ENCODE data around the gene AFAP1L2. TPM values are rescaled to one million over a fixed set of nuclear protein-coding genes. Genes with fewer than 3 reads are reported as not detected.

AFAP1L2 gene
- total RNA-seq, 2 donors from 2014 or later = 16.1 to 34.1 TPM

- peak overlapping the region; percentile 68 to 78 for H3K27ac ChIP-seq
- WGBS = 17% methylated on average over 6 of the region's 6 CpGs
- peaks cover 9% of the 10 kb centered on the region for H3K4me1 ChIP-seq (replicated peaks)
- H3K9me3 ChIP-seq = no peaks in the 10 kb centered on the region
- peak; percentile 61 for DNase-seq (ENCODE audit: low spot score)
- H3K4me3 ChIP-seq = no peak overlapping the region
- TF ChIP-seq POLR2A (IDR thresholded peaks at IDR 0.05) (no peak), CTCF (IDR thresholded peaks at IDR 0.05) (no peak), POLR2AphosphoS5 (IDR thresholded peaks at IDR 0.05) (peak; percentile 57)
- no peaks in the 10 kb centered on the region for H3K27me3 ChIP-seq (replicated peaks; ENCODE audit: insufficient read depth)
- no peaks in the 10 kb centered on the region for H3K36me3 ChIP-seq
- intact Hi-C loops (cut with DNase I) = no loop called here
Observed at GRCh38 chr10:114367351-114368056, 36.8 kb downstream of the AFAP1L2 start.

- no peak overlapping the region for H3K27ac ChIP-seq
- DNase-seq (ENCODE audit: low spot score) = no peak
- no peaks in the 10 kb centered on the region for H3K9me3 ChIP-seq
- no peaks in the 10 kb centered on the region for H3K36me3 ChIP-seq
- no peaks in the 10 kb centered on the region for H3K27me3 ChIP-seq (replicated peaks; ENCODE audit: insufficient read depth)
- peaks cover 9% of the 10 kb centered on the region for H3K4me1 ChIP-seq (replicated peaks)
- H3K4me3 ChIP-seq = no peak overlapping the region
- TF ChIP-seq CTCF (IDR thresholded peaks at IDR 0.05) = no peak
- no peak for TF ChIP-seq POLR2A (IDR thresholded peaks at IDR 0.05)
- TF ChIP-seq POLR2AphosphoS5 (IDR thresholded peaks at IDR 0.05) = no peak
- intact Hi-C loops (cut with DNase I) = no loop called here
- 96% methylated on average over 4 of the region's 4 CpGs for WGBS
Observed at GRCh38 chr10:114364726-114365125, 39.6 kb downstream of the AFAP1L2 start.

- TF ChIP-seq POLR2A (IDR thresholded peaks at IDR 0.05) (no peak), CTCF (IDR thresholded peaks at IDR 0.05) (no peak)
- Histone ChIP-seq H3K9me3 (no peaks in the 10 kb centered on the region), H3K27ac (no peak overlapping the region), H3K27me3 (replicated peaks; ENCODE audit: insufficient read depth) (no peaks in the 10 kb centered on the region), H3K36me3 (no peaks in the 10 kb centered on the region), H3K4me1 (replicated peaks) (peaks cover 9% of the 10 kb centered on the region), H3K4me3 (no peak overlapping the region)
- intact Hi-C loops (cut with DNase I) = no loop called here
- 89% methylated on average over 4 of the region's 4 CpGs for WGBS
- DNase-seq (ENCODE audit: low spot score) = no peak
Observed at GRCh38 chr10:114363745-114364454, 40.4 kb downstream of the AFAP1L2 start.

- intact Hi-C loops (cut with DNase I) = no loop called here
- no peak for DNase-seq (ENCODE audit: low spot score)
- no peaks in the 10 kb centered on the region for H3K9me3 ChIP-seq
Observed at GRCh38 chr10:114362826-114363355, 41.4 kb downstream of the AFAP1L2 start.

More at GRCh38 chr10:114362826-114363355, 41.4 kb downstream of the AFAP1L2 start:
- H3K36me3 ChIP-seq = no peaks in the 10 kb centered on the region
- H3K27ac ChIP-seq = no peak overlapping the region
- peaks cover 7% of the 10 kb centered on the region for H3K4me1 ChIP-seq (replicated peaks)
- no peaks in the 10 kb centered on the region for H3K27me3 ChIP-seq (replicated peaks; ENCODE audit: insufficient read depth)
- no peak for TF ChIP-seq POLR2A (IDR thresholded peaks at IDR 0.05)
- TF ChIP-seq CTCF (IDR thresholded peaks at IDR 0.05) = no peak
- no peak for TF ChIP-seq POLR2AphosphoS5 (IDR thresholded peaks at IDR 0.05)
- no peak overlapping the region for H3K4me3 ChIP-seq
- 85% methylated on average over 16 of the region's 16 CpGs for WGBS

Data from prostate gland (tissue), 2 donors.